Activated T-cell treated with anti-CD3 and anti-CD28 coated beads, Interleukin-2, amount 50 U/mL, for 4 hours (primary cell): ENCODE measurements around the gene HSPB7. TPM values are rescaled to one million over a fixed set of nuclear protein-coding genes. Genes with fewer than 3 reads are reported as not detected.
"Not testable (repeated sequence)": the region's sequence is repeated elsewhere in the genome, so short reads cannot be mapped to it uniquely, and the experiment has no call there.

Experiments
- ATAC-seq, 2 donors: fragments of 200-7000 bp; cut with Tn5 transposase; one replicate each; pipeline ENCODE4 v1.10.0; 2021
- DNase-seq: peaks from one replicate; pipeline ENCODE4 v3.0.0-alpha.2; 2020
- H3K27me3 Mint-ChIP-seq: one replicate; pipeline ENCODE4 v1.8.0; 2021; ENCODE audit warnings: low read depth, mixed read lengths
- H3K36me3 Mint-ChIP-seq: one replicate; pipeline ENCODE4 v1.8.0; 2022; ENCODE audit warnings: mixed read lengths; ENCODE audit not compliant: insufficient read depth
- H3K4me1 Mint-ChIP-seq: one replicate; pipeline ENCODE4 v1.8.0; 2021; ENCODE audit warnings: low read depth, mixed read lengths
- H3K4me3 Mint-ChIP-seq: one replicate; pipeline ENCODE4 v1.8.0; 2021; ENCODE audit warnings: mild to moderate bottlenecking, moderate library complexity, mixed read lengths
- H3K9me3 Mint-ChIP-seq: one replicate; pipeline ENCODE4 v1.8.0; 2021; ENCODE audit warnings: mixed read lengths
- total RNA-seq, 3 donors: library from RNA; stranded (reverse); gene quantifications; one replicate each; pipeline ENCODE4 v1.2.1, GENCODE V29; 2021

Gene HSPB7
- total RNA-seq, 3 donors from 2014 or later, result 0.16 to 0.43 (median 0.24) TPM

DNA sequence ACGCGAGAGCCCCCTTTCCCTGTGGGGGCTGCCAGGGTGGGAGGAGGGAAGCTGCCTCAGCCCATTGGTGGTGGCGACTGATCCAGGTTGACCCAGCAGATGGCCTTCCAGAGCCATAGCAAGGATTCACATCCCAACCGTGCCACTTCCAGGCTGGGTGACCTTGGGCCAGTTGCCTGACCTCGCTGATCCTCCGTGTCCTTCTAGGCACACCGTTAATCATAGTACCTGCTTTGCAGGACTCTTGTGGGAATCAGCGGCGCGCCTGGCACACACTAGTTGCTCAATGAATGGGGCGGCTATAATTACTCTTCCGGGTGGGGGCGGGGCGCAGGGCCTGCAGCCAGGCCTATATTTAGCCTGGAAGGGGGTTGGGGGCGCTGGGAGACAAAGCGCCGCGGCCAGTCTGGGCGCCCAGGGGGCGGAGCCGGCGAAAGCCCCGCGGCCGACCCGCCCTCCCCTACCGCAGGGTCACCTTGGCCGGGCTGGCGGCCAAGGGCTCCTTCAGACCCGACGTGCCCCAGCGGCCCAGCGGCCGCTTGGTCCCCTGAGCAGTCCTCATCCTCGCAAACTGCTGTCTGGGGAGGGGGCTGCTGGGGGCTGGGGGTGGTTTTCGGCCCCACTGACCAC is 5.1 kb downstream of the HSPB7 start:
- H3K4me3 Mint-ChIP-seq, result no peak overlapping the region
- H3K27me3 Mint-ChIP-seq, result peaks cover 21% of the 10 kb centered on the region

DNA sequence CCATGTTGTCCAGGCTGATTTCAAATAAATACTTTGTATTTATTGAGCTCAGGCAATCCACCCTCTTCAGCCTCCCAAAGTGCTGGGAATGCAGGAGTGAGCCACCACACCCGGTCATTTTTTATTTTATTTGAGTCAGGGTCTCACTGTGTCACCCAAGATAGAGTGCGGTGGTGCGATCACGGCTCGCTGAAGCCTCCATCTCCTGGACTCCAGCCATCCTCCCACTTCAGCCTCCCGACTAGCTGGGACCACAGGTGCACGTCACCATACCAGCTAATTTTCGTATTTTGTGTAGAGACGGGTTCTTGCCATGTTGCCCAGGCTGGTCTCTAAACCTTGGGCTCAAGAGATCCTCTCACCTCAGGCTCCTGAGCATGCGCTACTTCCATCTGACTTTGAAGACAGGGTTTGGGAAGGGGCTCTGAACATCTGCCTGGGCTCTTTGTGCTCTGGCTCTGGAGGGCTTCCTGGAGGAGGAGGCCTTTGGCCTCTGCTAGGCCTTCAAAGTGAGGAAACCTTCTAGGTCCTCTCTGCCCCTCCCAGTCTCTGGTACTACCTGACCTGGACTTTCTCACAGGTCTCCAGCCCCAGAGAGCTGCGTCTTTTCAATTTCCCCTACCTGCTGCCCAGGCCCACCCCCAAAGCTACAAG is 5.8 kb downstream of the HSPB7 start:
- no peak for ATAC-seq
- Mint-ChIP-seq H3K9me3 (no peaks in the 10 kb centered on the region), H3K36me3 (no peaks in the 10 kb centered on the region), H3K4me3 (no peak overlapping the region), H3K27me3 (peaks cover 21% of the 10 kb centered on the region), H3K4me1 (peaks cover 10% of the 10 kb centered on the region)
- no peak for DNase-seq

More for the DNA sequence above, 5.1 kb downstream of the HSPB7 start:
- Mint-ChIP-seq H3K9me3 (no peaks in the 10 kb centered on the region), H3K4me1 (peaks cover 9% of the 10 kb centered on the region), H3K36me3 (no peaks in the 10 kb centered on the region)
- DNase-seq, result peak; percentile 18
- ATAC-seq, result peak; percentile 23 to 49

DNA sequence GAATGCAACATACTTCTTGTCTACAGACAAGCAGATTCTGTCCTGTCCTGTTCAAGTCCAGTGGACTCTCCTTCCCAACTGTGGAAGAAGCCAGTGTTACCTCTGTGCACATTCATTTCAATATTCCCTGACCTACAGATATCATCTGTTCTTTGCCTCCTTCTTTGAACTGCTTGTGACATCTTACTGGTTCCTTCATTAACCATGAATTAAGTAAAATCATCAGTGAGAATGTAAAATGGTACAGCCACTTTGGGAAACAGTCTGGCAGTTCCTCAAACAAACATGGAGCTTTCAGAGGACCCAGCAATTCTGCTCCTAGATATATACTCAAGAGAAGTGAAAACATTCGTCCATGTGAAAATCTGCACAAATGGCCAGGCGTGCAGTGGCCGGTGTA is 7.0 kb downstream of the HSPB7 start:
- peaks cover 21% of the 10 kb centered on the region for H3K27me3 Mint-ChIP-seq

GRCh38 chr1:16009678-16010077 is 8.2 kb downstream of the HSPB7 start:
- DNase-seq (no peak), ATAC-seq (no peak)
- Mint-ChIP-seq H3K36me3 (no peaks in the 10 kb centered on the region), H3K27me3 (peaks cover 15% of the 10 kb centered on the region), H3K4me1 (peaks cover 13% of the 10 kb centered on the region), H3K4me3 (no peak overlapping the region), H3K9me3 (no peaks in the 10 kb centered on the region)

More for the DNA sequence above, 7.0 kb downstream of the HSPB7 start:
- Mint-ChIP-seq H3K4me3 (no peak overlapping the region), H3K36me3 (no peaks in the 10 kb centered on the region), H3K4me1 (peaks cover 13% of the 10 kb centered on the region), H3K9me3 (no peaks in the 10 kb centered on the region)
- no peak for ATAC-seq
- no peak for DNase-seq

DNA sequence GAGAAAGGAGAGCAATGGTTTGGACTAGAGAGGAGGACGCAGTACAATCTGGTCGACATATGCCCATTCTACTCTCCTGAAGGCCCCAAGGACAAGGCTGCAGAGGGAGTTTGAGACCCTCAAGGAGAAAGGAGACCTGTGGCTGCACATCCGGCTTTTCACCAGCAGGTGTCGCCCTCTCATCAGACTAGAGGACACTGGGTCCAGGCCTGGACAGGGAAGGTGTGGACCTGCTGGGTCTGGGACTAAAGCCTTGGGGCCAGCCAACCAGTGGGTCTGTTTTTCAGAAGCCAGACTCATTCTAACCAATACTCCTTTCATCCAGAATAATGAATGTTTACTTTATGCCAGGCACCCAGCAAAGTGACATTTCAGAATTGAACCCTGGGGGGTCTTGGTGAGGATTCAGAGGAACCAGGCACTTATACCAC is 8.8 kb downstream of the HSPB7 start:
- peaks cover 12% of the 10 kb centered on the region for H3K4me1 Mint-ChIP-seq
- peak in 1 of 2 donors; percentile 56 for ATAC-seq
- no peaks in the 10 kb centered on the region for H3K9me3 Mint-ChIP-seq
- H3K27me3 Mint-ChIP-seq, result peaks cover 9% of the 10 kb centered on the region
- H3K4me3 Mint-ChIP-seq, result no peak overlapping the region
- peak; percentile 76 for DNase-seq
- no peaks in the 10 kb centered on the region for H3K36me3 Mint-ChIP-seq

- Mint-ChIP-seq H3K4me1 (peaks cover 9% of the 10 kb centered on the region), H3K9me3 (no peaks in the 10 kb centered on the region), H3K36me3 (no peaks in the 10 kb centered on the region), H3K27me3 (peaks cover 7% of the 10 kb centered on the region), H3K4me3 (no peak overlapping the region)
- ATAC-seq (no peak), DNase-seq (no peak)
These were observed 10.0 kb downstream of the HSPB7 start for GRCh38 chr1:16007671-16008341.

- ATAC-seq, result peak; percentile 70 to 76
- H3K36me3 Mint-ChIP-seq, result no peaks in the 10 kb centered on the region
- H3K27me3 Mint-ChIP-seq, result peaks cover 4% of the 10 kb centered on the region
- no peak for DNase-seq
- no peak overlapping the region for H3K4me3 Mint-ChIP-seq
- H3K4me1 Mint-ChIP-seq, result peaks cover 4% of the 10 kb centered on the region
- H3K9me3 Mint-ChIP-seq, result no peaks in the 10 kb centered on the region
These were observed 11.0 kb downstream of the HSPB7 start for GRCh38 chr1:16006552-16007485.

GRCh38 chr1:16006010-16006409 is 11.8 kb downstream of the HSPB7 start:
- no peak for DNase-seq
- ATAC-seq, result no peak
- H3K9me3 Mint-ChIP-seq, result no peaks in the 10 kb centered on the region
- peaks cover 4% of the 10 kb centered on the region for H3K27me3 Mint-ChIP-seq
- H3K4me1 Mint-ChIP-seq, result peaks cover 4% of the 10 kb centered on the region
- no peak overlapping the region for H3K4me3 Mint-ChIP-seq
- no peaks in the 10 kb centered on the region for H3K36me3 Mint-ChIP-seq

DNA sequence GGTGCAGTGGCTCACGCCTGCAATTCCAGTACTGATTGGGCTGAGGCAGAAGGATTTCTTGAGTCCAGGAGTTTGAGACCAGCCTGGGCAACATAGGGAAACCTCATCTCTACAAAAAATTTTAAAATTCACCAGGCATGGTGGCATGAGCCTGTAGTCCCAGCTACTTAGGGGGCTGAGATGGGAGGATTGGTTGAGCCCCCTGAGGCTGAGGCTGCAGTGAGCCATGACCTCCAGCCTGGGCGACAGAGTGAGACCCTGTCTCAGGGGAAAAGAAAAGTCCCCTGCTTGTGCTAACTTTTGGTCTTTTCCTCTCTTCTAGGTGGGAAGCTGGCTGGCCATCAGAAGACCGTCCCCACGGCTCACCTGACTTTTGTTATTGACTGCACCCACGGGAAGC is 12.2 kb downstream of the HSPB7 start:
- H3K27me3 Mint-ChIP-seq, result peaks cover 4% of the 10 kb centered on the region
- no peak for ATAC-seq

DNA sequence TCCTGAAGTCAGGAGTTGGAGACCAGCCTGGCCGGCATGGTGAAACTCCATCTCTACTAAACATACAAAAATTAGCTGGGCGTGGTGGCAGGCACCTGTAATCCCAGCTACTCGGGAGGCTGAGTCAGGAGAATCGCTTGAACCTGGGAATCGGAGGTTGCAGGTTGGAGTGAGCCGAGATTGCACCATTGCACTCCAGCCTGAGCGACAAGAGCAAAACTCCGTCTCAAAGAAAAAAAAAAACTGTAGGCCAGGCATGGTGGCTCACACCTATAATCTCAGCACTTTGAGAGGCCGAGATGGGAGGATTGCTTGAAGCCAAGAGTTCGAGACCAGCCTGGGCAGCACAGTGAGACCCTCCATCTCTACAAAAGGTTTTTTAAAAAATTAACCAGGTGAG is 16.6 kb downstream of the HSPB7 start:
- not testable (repeated sequence) for H3K4me1 Mint-ChIP-seq, ATAC-seq, DNase-seq, H3K9me3 Mint-ChIP-seq, H3K4me3 Mint-ChIP-seq, H3K36me3 Mint-ChIP-seq, H3K27me3 Mint-ChIP-seq

More for the DNA sequence above, 12.2 kb downstream of the HSPB7 start:
- Mint-ChIP-seq H3K4me1 (peaks cover 4% of the 10 kb centered on the region), H3K9me3 (no peaks in the 10 kb centered on the region), H3K4me3 (no peak overlapping the region), H3K36me3 (no peaks in the 10 kb centered on the region)
- DNase-seq, result no peak

GRCh38 chr1:15998929-15999328 is 18.9 kb downstream of the HSPB7 start:
- ATAC-seq (no peak), DNase-seq (no peak)
- no peaks in the 10 kb centered on the region for H3K9me3 Mint-ChIP-seq
- H3K36me3 Mint-ChIP-seq, result no peaks in the 10 kb centered on the region
- H3K4me3 Mint-ChIP-seq, result no peak overlapping the region
- no peaks in the 10 kb centered on the region for H3K4me1 Mint-ChIP-seq
- no peaks in the 10 kb centered on the region for H3K27me3 Mint-ChIP-seq

DNA sequence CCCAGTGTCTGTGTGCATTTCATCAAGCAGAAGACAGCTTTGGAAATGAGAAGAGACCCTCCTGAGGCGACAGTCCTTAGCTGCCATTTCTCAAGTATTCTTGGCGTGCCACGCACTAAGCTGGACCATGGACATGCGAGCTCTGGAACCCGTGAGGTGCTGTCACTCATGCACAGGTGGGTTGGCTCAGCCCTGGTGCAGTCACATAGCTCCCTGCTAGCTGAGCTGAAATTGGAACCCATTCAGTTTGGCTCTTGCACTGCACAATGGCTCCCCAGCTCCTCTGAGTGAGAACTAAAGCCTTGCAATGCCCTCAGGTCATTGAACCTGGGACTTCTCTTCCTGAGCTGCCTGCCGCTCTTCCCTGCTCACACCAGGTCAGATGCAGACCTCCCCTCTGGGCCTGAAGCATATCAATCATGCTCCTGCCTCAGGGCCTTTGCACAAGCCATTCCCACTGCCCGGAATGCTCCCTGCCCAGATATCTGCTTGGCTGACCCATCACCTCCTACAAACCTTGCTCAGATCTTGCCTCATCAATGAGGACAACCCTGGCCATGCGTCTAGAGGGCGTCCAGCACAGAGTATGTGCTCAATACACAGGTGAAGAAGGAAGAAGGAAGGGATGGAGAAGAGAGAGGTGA is 20.1 kb downstream of the HSPB7 start:
- Mint-ChIP-seq H3K9me3 (no peaks in the 10 kb centered on the region), H3K27me3 (no peaks in the 10 kb centered on the region), H3K4me3 (no peak overlapping the region), H3K36me3 (no peaks in the 10 kb centered on the region), H3K4me1 (no peaks in the 10 kb centered on the region)
- DNase-seq, result no peak
- ATAC-seq, result no peak

GRCh38 chr1:15997076-15997585 is 20.7 kb downstream of the HSPB7 start:
- Mint-ChIP-seq H3K4me1 (no peaks in the 10 kb centered on the region), H3K36me3 (no peaks in the 10 kb centered on the region), H3K27me3 (no peaks in the 10 kb centered on the region), H3K9me3 (no peaks in the 10 kb centered on the region), H3K4me3 (no peak overlapping the region)
- no peak for DNase-seq
- ATAC-seq, result no peak
